ENCODE measurements around the gene SOCS6.
"Not testable (repeated sequence)": the region's sequence is repeated elsewhere in the genome, so short reads cannot be mapped to it uniquely, and the experiment has no call there.

Gene SOCS6

DNA sequence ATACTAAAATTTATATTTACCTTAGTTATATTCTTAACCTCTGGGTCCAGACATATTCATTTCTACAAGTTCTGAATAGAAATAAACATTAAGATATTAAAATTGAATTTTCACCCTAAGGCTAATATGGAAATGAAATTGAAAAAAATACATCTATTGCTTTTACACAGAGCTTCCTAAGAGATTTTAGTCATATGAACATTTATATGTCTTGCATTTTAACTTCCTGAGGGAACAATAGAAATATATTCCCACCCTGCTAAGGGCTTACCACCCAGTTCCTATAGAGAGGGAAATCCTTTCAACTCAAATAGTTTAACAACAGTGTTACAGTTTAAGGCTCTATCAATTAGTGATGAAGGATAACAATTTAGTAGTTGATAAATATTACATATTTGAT is 60.5 kb downstream of the SOCS6 start:
- no peak overlapping the region for H3K4me3 ChIP-seq (ENCODE audit: low read depth, low read length)
- DNase-seq (ENCODE audit: low read depth) = no peak
- in situ Hi-C loops (cut with HindIII; ENCODE audit: low sequenced_read_pairs) = no loop called here
- TF ChIP-seq, protein P1, sequence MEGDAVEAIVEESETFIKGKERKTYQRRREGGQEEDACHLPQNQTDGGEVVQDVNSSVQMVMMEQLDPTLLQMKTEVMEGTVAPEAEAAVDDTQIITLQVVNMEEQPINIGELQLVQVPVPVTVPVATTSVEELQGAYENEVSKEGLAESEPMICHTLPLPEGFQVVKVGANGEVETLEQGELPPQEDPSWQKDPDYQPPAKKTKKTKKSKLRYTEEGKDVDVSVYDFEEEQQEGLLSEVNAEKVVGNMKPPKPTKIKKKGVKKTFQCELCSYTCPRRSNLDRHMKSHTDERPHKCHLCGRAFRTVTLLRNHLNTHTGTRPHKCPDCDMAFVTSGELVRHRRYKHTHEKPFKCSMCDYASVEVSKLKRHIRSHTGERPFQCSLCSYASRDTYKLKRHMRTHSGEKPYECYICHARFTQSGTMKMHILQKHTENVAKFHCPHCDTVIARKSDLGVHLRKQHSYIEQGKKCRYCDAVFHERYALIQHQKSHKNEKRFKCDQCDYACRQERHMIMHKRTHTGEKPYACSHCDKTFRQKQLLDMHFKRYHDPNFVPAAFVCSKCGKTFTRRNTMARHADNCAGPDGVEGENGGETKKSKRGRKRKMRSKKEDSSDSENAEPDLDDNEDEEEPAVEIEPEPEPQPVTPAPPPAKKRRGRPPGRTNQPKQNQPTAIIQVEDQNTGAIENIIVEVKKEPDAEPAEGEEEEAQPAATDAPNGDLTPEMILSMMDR (IDR thresholded peaks at IDR 0.05; ENCODE audit: low read depth, low read length, missing control alignments) = no peak

DNA sequence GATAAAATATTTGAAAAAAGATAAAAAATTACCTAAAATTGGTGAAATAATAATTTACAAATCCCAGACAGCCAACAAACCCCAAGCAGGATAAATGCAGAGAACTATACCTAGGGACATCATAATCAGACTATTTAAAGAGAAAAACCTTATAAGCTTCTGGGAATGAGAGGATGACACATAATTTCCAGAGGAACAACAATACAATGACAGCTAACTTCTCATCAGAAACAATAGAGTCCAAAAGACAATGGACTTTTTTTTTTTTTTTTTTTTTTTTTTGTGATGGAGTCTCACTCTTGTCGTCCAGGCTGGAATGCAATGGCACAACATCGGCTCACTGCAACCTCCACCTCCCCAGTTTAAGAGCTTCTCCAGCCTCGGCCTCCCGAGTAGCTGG is 65.2 kb downstream of the SOCS6 start:
- in situ Hi-C loops (cut with HindIII; ENCODE audit: low sequenced_read_pairs) = no loop called here
- TF ChIP-seq, protein P1 (IDR thresholded peaks at IDR 0.05; ENCODE audit: low read depth, low read length, missing control alignments) = no peak
- no peak overlapping the region for H3K4me3 ChIP-seq (ENCODE audit: low read depth, low read length)
- no peak for DNase-seq (ENCODE audit: low read depth)

DNA sequence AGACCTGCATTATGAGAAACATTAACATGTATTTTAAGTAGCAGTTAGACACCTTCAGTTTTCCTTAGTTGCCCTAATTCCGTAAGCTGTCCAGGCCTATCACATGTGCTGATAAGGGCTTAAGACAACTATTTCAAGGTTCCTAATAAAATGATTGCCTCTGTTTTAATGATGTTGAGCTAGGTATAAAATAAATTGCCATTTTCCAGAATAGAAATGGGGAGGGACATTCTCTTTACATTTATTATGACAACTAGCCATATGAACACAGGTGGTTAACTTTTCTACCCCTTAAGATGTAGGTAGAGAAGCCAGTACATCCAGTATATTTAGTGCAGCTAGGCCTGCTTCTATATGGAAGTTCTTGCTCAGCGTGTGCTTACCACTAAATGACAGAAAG is 65.9 kb downstream of the SOCS6 start:
- no peak for DNase-seq (ENCODE audit: low read depth)
- no peak overlapping the region for H3K4me3 ChIP-seq (ENCODE audit: low read depth, low read length)

DNA sequence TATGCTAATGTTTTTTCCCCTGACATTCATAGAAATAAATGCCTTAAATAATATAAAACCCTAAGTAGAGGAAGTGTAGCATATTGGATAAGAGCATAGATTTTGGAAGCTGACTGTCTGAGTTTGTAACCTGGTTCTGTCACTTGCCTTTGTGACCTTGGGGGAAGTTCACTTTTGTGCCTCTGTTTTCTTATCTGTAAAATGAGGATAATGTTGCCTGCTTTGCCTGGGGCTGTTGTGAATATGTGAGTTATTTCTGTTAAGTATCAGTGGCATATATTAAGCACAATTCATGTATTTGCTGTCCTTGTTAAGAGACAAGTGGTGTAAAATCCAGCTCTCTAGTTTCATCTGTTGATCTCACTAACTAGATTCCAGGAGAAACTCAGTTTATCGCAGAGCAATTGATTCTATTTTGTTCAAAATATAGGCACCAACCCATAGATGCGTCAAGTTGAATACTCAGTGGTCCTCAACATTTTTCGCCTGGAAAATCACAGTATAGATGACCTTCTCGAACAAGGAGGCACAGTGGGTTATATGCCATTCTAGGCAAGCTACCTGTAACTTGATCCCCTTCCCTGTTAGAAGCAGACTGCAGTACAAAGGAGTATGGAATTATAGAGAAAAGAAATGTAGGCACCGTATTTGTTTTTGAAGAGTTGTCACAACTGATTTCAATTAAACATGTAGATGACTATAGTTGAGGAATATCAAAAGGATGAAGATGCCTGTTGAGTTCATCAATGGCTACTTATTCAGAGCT is 67.0 kb downstream of the SOCS6 start:
- no peak overlapping the region for H3K4me3 ChIP-seq (ENCODE audit: low read depth, low read length)
- no peak for DNase-seq (ENCODE audit: low read depth)
- TF ChIP-seq, protein P1 (IDR thresholded peaks at IDR 0.05; ENCODE audit: low read depth, low read length, missing control alignments) = no peak
- in situ Hi-C loops (cut with HindIII; ENCODE audit: low sequenced_read_pairs) = loop anchor here (5.0 kb wide), 1 partner anchor 36 kb away; no protein-coding TSS in a partner anchor

More for the DNA sequence above, 65.9 kb downstream of the SOCS6 start:
- in situ Hi-C loops (cut with HindIII; ENCODE audit: low sequenced_read_pairs) = loop anchor here (5.0 kb wide), 1 partner anchor 38 kb away; no protein-coding TSS in a partner anchor
- TF ChIP-seq, protein P1 (IDR thresholded peaks at IDR 0.05; ENCODE audit: low read depth, low read length, missing control alignments) = no peak

DNA sequence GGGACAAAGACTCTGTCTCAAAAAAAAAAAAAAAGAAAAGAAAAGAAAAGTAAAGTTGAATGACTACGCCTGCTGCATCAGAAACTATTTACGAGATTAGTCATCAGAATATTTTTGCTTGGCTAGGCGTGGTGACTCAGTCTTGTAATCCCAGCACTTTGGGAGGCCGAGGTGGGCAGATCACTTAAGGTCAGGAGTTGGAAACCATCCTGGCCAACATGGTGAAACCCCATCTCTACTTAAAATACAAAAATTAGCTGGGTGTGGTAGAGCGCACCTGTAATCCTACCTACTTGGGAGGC is 69.2 kb downstream of the SOCS6 start:
- H3K4me3 ChIP-seq (ENCODE audit: low read depth, low read length) = not testable (repeated sequence)
- in situ Hi-C loops (cut with HindIII; ENCODE audit: low sequenced_read_pairs) = loop anchor here (5.0 kb wide), 1 partner anchor 34 kb away; no protein-coding TSS in a partner anchor
- DNase-seq (ENCODE audit: low read depth) = peak; percentile 53

DNA sequence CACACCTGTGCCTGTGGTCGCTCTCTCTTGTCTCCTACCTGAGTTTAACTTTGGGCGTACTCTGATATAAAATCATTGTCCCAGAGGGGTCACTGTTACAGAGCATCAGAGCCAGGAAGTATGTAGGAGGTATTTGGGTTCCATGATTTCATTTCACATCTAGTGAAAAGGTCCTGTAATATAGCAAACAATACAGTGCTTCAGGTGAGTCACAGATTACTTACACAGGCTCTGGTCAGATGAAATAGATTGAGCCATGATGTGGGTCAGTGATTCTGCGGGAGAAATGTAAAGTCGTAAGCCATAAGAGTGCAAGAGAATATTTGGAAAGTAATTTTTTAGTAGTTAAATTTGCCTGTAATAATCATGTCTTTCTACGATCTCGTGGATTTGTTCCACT is 70.2 kb downstream of the SOCS6 start:
- DNase-seq (ENCODE audit: low read depth) = no peak
- H3K4me3 ChIP-seq (ENCODE audit: low read depth, low read length) = no peak overlapping the region
- in situ Hi-C loops (cut with HindIII; ENCODE audit: low sequenced_read_pairs) = loop anchor here (5.0 kb wide), 1 partner anchor 33 kb away; no protein-coding TSS in a partner anchor
- TF ChIP-seq, protein P1 (IDR thresholded peaks at IDR 0.05; ENCODE audit: low read depth, low read length, missing control alignments) = no peak

DNA sequence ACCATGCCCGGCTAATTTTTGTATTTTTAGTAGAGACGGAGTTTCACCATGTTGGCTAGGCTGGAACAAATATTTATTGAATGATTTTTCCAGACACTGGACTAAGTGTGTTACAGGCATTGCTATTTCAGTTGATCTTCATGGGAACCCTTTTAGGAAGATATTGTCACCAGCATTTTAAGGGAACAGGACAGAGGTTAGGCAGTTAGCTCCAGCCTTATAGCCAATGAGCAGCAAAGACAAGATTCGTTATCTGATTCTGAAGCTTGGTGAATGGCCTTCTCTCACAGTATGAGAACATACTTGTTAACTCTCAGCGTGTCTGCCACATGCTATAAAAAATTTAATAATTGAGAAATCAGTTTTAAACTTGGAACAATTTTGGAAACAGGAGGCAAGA is 73.4 kb downstream of the SOCS6 start:
- in situ Hi-C loops (cut with HindIII; ENCODE audit: low sequenced_read_pairs) = no loop called here
- no peak for DNase-seq (ENCODE audit: low read depth)
- TF ChIP-seq, protein P1 (IDR thresholded peaks at IDR 0.05; ENCODE audit: low read depth, low read length, missing control alignments) = no peak
- H3K4me3 ChIP-seq (ENCODE audit: low read depth, low read length) = no peak overlapping the region

Data from astrocyte of the cerebellum (primary cell).